PFSK-1 (cell line): ENCODE measurements around the gene UPB1.

ENCODE experiments used
- FOXP2 ChIP-seq: optimal IDR thresholded peaks from 2 replicates; pipeline ENCODE3; 2011; ENCODE audit warnings: borderline replicate concordance, control low read depth, inconsistent platforms; ENCODE audit not compliant: insufficient read depth; ENCODE audit errors: extremely low read length, extremely low read depth
- POLR2AphosphoS5 ChIP-seq: IDR thresholded peaks from 2 replicates; pipeline ENCODE4 v1.6.1; 2012; ENCODE audit warnings: low read depth, mild to moderate bottlenecking, control low read depth, low read length, moderate library complexity
- SIN3A ChIP-seq: IDR thresholded peaks from 2 replicates; pipeline ENCODE4 v1.6.1; 2012; ENCODE audit warnings: mild to moderate bottlenecking, low read length, moderate library complexity, borderline replicate concordance; ENCODE audit not compliant: insufficient read depth
- TAF1 ChIP-seq: IDR thresholded peaks from 2 replicates; pipeline ENCODE4 v1.6.1; 2012; ENCODE audit warnings: low read length, control low read depth, borderline replicate concordance; ENCODE audit not compliant: insufficient read depth
- TF ChIP-seq, protein P1 (sequence below), 2 experiments: IDR thresholded peaks; 2 replicates each; pipeline versions ENCODE4 v1.6.1 to v1.8.0; 2011 to 2012; ENCODE audit warnings: low read depth in 2 of 2, low read length in 2 of 2, control low read depth in 1 of 2, inconsistent platforms in 1 of 2, mild to moderate bottlenecking in 1 of 2, moderate library complexity in 1 of 2; ENCODE audit not compliant: insufficient read depth in 1 of 2

UPB1 gene

DNA sequence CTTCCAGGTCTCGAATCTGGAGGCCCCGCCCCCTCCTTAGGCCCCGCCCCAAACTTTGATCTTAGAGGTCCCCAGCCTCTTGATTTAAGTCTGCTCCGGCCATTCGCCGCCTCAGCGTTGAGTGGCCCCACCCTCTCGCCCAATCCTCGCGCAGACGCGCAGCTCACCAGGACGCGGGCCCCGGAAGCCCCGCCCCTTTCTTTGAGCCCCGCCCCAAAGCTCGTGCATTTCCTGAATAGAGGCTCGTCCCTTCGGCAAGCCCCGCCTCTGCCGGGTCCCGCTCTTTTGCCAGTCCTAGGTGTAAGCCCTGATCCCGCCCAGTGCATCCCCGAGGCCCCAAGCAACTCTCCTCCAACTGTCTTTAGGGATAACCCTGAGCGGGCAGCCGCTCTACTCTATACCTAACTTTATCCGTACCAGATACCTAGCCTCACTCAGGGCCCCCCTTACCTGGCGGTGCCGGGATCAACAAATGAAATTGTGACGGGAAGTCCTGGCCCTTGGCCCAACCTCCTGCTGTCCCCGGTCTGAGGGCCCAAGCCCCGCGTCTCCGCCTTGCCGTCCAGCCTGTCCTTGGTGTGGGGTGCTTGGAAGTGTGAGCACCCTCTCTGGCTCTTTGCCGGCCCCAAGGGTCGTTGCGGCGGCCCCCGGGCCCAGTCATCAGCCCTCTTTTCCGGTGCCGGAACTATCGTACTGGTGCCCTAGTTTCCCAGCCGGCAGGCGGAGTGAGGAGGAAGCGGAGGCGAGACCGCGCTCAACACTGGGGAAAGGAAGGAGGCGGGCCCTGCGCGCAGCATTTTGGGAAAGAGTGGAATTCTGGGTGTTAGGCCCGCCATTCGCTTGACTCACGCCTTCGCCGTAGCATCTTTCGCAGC is 60.3 kb downstream of the UPB1 start, which contains the start of gene SNRPD3:
Gene SNRPD3, plus strand, starts transcription at position 835 of the 875 bp plus-strand sequence. CDS start 1,676 bp downstream, outside the sequence.
- TF ChIP-seq, protein P1, sequence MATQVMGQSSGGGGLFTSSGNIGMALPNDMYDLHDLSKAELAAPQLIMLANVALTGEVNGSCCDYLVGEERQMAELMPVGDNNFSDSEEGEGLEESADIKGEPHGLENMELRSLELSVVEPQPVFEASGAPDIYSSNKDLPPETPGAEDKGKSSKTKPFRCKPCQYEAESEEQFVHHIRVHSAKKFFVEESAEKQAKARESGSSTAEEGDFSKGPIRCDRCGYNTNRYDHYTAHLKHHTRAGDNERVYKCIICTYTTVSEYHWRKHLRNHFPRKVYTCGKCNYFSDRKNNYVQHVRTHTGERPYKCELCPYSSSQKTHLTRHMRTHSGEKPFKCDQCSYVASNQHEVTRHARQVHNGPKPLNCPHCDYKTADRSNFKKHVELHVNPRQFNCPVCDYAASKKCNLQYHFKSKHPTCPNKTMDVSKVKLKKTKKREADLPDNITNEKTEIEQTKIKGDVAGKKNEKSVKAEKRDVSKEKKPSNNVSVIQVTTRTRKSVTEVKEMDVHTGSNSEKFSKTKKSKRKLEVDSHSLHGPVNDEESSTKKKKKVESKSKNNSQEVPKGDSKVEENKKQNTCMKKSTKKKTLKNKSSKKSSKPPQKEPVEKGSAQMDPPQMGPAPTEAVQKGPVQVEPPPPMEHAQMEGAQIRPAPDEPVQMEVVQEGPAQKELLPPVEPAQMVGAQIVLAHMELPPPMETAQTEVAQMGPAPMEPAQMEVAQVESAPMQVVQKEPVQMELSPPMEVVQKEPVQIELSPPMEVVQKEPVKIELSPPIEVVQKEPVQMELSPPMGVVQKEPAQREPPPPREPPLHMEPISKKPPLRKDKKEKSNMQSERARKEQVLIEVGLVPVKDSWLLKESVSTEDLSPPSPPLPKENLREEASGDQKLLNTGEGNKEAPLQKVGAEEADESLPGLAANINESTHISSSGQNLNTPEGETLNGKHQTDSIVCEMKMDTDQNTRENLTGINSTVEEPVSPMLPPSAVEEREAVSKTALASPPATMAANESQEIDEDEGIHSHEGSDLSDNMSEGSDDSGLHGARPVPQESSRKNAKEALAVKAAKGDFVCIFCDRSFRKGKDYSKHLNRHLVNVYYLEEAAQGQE (IDR thresholded peaks at IDR 0.05; ENCODE audit: insufficient read depth in 1 of 2, low read depth in 2 of 2, low read length in 2 of 2), result 0 out of 4 replicates have a peak, but pooled peaks of 1 of the 2 experiments have one; percentile 0
- TF ChIP-seq POLR2AphosphoS5, result no peak; the same call in 1 of the 2 replicates
- peak; percentile 89; the same call in 1 of the 2 replicates for TF ChIP-seq TAF1
- 0 out of 2 replicates have a peak, but pooled peaks have one; percentile 29 for TF ChIP-seq SIN3A
- peak; percentile 74 for TF ChIP-seq FOXP2

DNA sequence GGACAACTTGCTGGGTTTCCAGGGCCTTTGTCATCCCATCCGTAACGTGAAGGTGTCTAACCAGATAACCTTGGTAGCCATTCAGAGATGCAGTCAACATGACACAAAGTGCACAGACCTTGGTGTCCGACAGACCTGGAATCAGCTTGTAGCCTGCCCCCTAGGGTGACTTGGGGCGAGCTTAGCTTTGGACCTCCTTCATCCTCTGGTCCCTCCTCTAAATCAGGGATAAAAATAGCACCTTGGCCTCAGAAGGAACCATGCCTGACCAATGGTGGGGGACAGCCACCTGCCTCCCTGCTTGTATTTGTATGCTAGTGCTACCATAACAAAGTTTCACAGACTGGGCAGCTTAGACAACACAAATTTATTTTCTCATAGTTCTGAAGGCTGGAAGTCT is 64.3 kb downstream of the UPB1 start:
- TF ChIP-seq SIN3A (no peak), FOXP2 (no peak), TAF1 (no peak), POLR2AphosphoS5 (no peak)
- TF ChIP-seq, protein P1 (IDR thresholded peaks at IDR 0.05; ENCODE audit: insufficient read depth in 1 of 2, low read depth in 2 of 2, low read length in 2 of 2), result no peak

DNA sequence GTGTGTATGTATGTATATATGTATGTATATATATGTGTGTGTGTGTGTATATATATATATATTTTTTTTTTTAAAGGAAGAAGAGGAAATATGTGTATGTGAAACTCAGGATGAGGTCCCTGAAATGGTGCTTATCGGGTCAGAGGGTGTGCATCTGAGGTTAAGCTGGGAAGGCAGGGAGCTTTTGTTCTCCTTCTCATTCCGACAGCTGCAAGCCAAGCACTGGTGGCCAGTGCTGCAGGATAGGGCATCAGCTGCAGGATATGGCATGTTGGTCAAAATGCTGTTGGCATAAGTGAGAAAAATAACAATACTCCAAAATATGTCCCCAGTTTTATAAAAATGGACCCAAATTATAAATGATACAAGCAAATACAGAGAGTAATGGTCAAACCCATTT is 68.1 kb downstream of the UPB1 start:
- TF ChIP-seq TAF1 (no peak), SIN3A (no peak), POLR2AphosphoS5 (no peak), FOXP2 (no peak)
- TF ChIP-seq, protein P1 (IDR thresholded peaks at IDR 0.05; ENCODE audit: insufficient read depth in 1 of 2, low read depth in 2 of 2, low read length in 2 of 2), result no peak

DNA sequence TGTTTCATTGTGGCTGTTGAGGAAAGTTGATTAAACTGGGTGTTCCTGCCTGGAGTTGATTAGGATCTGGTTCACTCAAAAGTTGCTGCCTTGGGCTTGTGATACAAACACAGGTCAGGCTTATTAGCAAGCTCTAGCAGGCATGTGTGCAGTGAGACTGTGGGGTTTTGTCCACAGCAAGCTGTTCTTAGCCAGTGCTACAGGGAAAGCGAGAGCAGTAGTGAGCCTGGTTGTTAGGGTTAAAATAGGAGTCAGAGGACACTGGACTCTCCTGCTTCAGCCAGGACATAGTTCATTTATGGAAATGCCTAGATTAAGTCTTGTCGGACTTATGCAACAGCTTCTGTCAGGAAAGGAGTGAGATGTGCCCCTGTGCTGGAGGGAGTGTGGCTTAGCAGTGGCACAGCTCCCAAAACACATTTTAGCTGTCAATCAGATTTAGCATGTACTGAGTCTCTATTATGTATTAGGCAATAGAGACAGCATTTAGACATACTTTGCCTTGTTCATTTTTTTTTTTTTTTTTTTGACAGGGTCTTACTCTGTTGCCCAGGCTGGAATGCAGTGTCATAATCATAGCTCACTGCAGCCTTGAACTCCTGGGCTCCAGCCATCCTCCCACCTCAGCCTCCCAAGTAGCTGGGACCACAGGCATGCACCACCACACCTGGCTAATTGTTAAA is 69.4 kb downstream of the UPB1 start:
- no peak for TF ChIP-seq POLR2AphosphoS5
- no peak for TF ChIP-seq FOXP2
- TF ChIP-seq TAF1, result no peak
- no peak for TF ChIP-seq SIN3A
- TF ChIP-seq, protein P1 (IDR thresholded peaks at IDR 0.05; ENCODE audit: insufficient read depth in 1 of 2, low read depth in 2 of 2, low read length in 2 of 2), result no peak
